GOT3 (cell line): ENCODE measurements around the gene CHST12.
"Not testable (repeated sequence)": the region's sequence is repeated elsewhere in the genome, so short reads cannot be mapped to it uniquely, and the experiment has no call there.

ENCODE experiments used
- DNase-seq: peaks from one replicate; lab custom pipeline; 2025; ENCODE audit warnings: mixed read lengths; lab: John Stamatoyannopoulos, UW

Gene CHST12

GRCh38 chr7:2460641-2461040 is 57.2 kb downstream of the CHST12 start:
- DNase-seq = no peak

GRCh38 chr7:2461268-2462026 is 58.0 kb downstream of the CHST12 start:
- DNase-seq = no peak

- DNase-seq = no peak
These were observed 59.3 kb downstream of the CHST12 start for GRCh38 chr7:2462731-2463130.

GRCh38 chr7:2465928-2466327 is 62.5 kb downstream of the CHST12 start:
- no peak for DNase-seq

- no peak for DNase-seq
These were observed 63.3 kb downstream of the CHST12 start for GRCh38 chr7:2466675-2467074.

- no peak for DNase-seq
These were observed 64.8 kb downstream of the CHST12 start for GRCh38 chr7:2468227-2468626.

GRCh38 chr7:2469460-2470203 is 66.2 kb downstream of the CHST12 start:
- DNase-seq = not testable (repeated sequence)

- DNase-seq = no peak
These were observed 67.0 kb downstream of the CHST12 start for GRCh38 chr7:2470204-2471021.

- no peak for DNase-seq
These were observed 67.6 kb downstream of the CHST12 start for GRCh38 chr7:2471022-2471329.

- no peak for DNase-seq
These were observed 68.0 kb downstream of the CHST12 start for GRCh38 chr7:2471396-2471795.

GRCh38 chr7:2472739-2473138 is 69.3 kb downstream of the CHST12 start:
- DNase-seq = no peak

- no peak for DNase-seq
These were observed 70.2 kb downstream of the CHST12 start for GRCh38 chr7:2473496-2474180.

- DNase-seq = no peak
These were observed 70.8 kb downstream of the CHST12 start for GRCh38 chr7:2474224-2474623.

GRCh38 chr7:2474813-2475677 is 71.6 kb downstream of the CHST12 start:
- no peak for DNase-seq

- no peak for DNase-seq
These were observed 72.2 kb downstream of the CHST12 start for GRCh38 chr7:2475678-2476015.

GRCh38 chr7:2476298-2476697 is 72.9 kb downstream of the CHST12 start, which contains the start of gene GRIFIN:
TSS of gene GRIFIN (minus strand) at chr7:2476398. CDS start at chr7:2476383, 15 bp downstream.
- DNase-seq = no peak

GRCh38 chr7:2476776-2477446 is 73.5 kb downstream of the CHST12 start:
- DNase-seq = no peak

GRCh38 chr7:2477447-2478398 is 74.3 kb downstream of the CHST12 start:
- no peak for DNase-seq

- DNase-seq = no peak
These were observed 75.0 kb downstream of the CHST12 start for GRCh38 chr7:2478399-2478785.

- no peak for DNase-seq
These were observed 75.4 kb downstream of the CHST12 start for GRCh38 chr7:2478800-2479199.
